ENCODE measurements around the gene YDJC. TPM values are rescaled to one million over a fixed set of nuclear protein-coding genes. Genes with fewer than 3 reads are reported as not detected.

The YDJC gene
- total and polyA plus RNA-seq, 2 of the 13 experiments (the other 11 are each of a cell fraction or from before 2014, with no cell fraction given) = 15.3 to 32.0 TPM

DNA sequence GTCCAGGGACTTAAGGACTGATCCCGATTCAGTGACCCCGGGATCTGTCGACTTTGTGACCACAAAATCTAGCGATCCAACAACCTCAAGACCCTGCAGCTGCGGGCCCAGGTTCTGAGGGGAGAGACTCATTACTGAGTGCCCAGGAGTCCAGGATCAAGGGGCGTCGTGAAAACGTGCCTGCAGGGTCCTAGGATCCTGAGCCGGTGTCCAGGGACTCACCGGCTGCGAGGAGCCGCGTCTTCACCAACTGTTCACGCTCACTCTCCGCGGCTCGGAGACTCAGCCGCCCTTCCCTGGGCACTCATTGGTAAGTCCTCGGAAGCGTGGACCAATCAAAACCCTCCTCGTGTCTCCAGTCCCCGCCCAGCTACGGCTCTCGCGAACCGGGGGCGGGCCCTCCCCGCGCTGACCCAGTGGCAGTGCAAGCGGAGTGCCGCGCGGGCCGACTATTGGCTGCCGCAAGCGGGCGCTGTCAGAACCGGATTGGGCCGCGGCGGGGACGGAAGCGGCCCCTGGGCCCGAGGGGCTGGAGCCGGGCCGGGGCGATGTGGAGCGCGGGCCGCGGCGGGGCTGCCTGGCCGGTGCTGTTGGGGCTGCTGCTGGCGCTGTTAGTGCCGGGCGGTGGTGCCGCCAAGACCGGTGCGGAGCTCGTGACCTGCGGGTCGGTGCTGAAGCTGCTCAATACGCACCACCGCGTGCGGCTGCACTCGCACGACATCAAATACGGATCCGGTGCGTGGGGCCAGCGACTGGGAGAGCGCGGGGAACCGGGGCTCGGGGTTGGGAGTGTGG lies 12.2 kb upstream of the YDJC start, which contains the start of gene SDF2L1 (continued):
- TF ChIP-seq, protein P1, sequence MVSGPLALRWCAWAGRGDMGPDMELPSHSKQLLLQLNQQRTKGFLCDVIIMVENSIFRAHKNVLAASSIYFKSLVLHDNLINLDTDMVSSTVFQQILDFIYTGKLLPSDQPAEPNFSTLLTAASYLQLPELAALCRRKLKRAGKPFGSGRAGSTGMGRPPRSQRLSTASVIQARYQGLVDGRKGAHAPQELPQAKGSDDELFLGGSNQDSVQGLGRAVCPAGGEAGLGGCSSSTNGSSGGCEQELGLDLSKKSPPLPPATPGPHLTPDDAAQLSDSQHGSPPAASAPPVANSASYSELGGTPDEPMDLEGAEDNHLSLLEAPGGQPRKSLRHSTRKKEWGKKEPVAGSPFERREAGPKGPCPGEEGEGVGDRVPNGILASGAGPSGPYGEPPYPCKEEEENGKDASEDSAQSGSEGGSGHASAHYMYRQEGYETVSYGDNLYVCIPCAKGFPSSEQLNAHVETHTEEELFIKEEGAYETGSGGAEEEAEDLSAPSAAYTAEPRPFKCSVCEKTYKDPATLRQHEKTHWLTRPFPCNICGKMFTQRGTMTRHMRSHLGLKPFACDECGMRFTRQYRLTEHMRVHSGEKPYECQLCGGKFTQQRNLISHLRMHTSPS (CRISPR knock-in tag; IDR thresholded peaks at IDR 0.05; ENCODE audit: low read depth) = no peak
- TF ChIP-seq, protein P2, sequence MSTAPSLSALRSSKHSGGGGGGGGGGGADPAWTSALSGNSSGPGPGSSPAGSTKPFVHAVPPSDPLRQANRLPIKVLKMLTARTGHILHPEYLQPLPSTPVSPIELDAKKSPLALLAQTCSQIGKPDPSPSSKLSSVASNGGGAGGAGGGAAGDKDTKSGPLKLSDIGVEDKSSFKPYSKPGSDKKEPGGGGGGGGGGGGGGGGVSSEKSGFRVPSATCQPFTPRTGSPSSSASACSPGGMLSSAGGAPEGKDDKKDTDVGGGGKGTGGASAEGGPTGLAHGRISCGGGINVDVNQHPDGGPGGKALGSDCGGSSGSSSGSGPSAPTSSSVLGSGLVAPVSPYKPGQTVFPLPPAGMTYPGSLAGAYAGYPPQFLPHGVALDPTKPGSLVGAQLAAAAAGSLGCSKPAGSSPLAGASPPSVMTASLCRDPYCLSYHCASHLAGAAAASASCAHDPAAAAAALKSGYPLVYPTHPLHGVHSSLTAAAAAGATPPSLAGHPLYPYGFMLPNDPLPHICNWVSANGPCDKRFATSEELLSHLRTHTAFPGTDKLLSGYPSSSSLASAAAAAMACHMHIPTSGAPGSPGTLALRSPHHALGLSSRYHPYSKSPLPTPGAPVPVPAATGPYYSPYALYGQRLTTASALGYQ (CRISPR knock-in tag; IDR thresholded peaks at IDR 0.05) = no peak
- TF ChIP-seq ERF (CRISPR knock-in tag; IDR thresholded peaks at IDR 0.05) (0 out of 2 replicates have a peak, but pooled peaks have one; percentile 33), PAWR (CRISPR knock-in tag; IDR thresholded peaks at IDR 0.05; ENCODE audit: borderline replicate concordance) (no peak), ZNF451 (CRISPR knock-in tag; IDR thresholded peaks at IDR 0.05) (no peak), XRCC5 (optimal IDR thresholded peaks at IDR 0.05; ENCODE audit: low read length) (peak; percentile 18), ZNF772 (CRISPR knock-in tag; IDR thresholded peaks at IDR 0.05) (0 out of 2 replicates have a peak, but pooled peaks have one; percentile 16), SP2 (CRISPR knock-in tag; IDR thresholded peaks at IDR 0.05) (peak; percentile 95), ZNF768 (CRISPR knock-in tag; IDR thresholded peaks at IDR 0.05) (0 out of 2 replicates have a peak, but pooled peaks have one; percentile 4), ASH2L (IDR thresholded peaks at IDR 0.05; ENCODE audit: insufficient read length, low read depth, low read length) (peak; percentile 70), POLR2A (IDR thresholded peaks at IDR 0.05; ENCODE audit: insufficient read depth in 1 of 2, low read depth in 2 of 2, low read length in 2 of 2) (peak; percentile 91 to 96), FOXA3 (CRISPR knock-in tag; IDR thresholded peaks at IDR 0.05) (no peak), TBL1XR1 (IDR thresholded peaks at IDR 0.05; ENCODE audit: borderline replicate concordance, low read length, partially characterized antibody) (peak; percentile 22), CHD4 (IDR thresholded peaks at IDR 0.05; ENCODE audit: borderline replicate concordance, low read length) (peak; percentile 57; the same call in 1 of the 2 replicates), JDP2 (CRISPR knock-in tag; IDR thresholded peaks at IDR 0.05; ENCODE audit: borderline replicate concordance) (no peak), ZSCAN29 (CRISPR knock-in tag; conservative IDR thresholded peaks at IDR 0.05) (peak; percentile 86), ZNF546 (CRISPR knock-in tag; conservative IDR thresholded peaks at IDR 0.05) (no peak; the same call in 1 of the 2 replicates)
- TF ChIP-seq, protein P3, sequence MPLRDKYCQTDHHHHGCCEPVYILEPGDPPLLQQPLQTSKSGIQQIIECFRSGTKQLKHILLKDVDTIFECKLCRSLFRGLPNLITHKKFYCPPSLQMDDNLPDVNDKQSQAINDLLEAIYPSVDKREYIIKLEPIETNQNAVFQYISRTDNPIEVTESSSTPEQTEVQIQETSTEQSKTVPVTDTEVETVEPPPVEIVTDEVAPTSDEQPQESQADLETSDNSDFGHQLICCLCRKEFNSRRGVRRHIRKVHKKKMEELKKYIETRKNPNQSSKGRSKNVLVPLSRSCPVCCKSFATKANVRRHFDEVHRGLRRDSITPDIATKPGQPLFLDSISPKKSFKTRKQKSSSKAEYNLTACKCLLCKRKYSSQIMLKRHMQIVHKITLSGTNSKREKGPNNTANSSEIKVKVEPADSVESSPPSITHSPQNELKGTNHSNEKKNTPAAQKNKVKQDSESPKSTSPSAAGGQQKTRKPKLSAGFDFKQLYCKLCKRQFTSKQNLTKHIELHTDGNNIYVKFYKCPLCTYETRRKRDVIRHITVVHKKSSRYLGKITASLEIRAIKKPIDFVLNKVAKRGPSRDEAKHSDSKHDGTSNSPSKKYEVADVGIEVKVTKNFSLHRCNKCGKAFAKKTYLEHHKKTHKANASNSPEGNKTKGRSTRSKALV (CRISPR knock-in tag; IDR thresholded peaks at IDR 0.05) = 0 out of 2 replicates have a peak, but pooled peaks have one; percentile 4
- TF ChIP-seq, protein P4, sequence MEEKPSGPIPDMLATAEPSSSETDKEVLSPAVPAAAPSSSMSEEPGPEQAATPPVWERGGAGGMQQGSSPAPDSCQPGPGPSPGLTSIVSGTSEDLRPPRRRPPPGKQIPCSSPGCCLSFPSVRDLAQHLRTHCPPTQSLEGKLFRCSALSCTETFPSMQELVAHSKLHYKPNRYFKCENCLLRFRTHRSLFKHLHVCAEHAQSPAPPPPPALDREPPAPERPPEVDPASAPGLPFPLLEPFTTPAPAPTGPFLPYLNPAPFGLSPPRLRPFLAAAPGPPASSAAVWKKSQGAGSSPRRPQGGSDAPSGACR (CRISPR knock-in tag; IDR thresholded peaks at IDR 0.05) = no peak
- TF ChIP-seq, protein P5, sequence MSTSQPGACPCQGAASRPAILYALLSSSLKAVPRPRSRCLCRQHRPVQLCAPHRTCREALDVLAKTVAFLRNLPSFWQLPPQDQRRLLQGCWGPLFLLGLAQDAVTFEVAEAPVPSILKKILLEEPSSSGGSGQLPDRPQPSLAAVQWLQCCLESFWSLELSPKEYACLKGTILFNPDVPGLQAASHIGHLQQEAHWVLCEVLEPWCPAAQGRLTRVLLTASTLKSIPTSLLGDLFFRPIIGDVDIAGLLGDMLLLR (CRISPR knock-in tag; IDR thresholded peaks at IDR 0.05) = peak; percentile 29; the same call in 1 of the 2 replicates
- TF ChIP-seq, protein P6, sequence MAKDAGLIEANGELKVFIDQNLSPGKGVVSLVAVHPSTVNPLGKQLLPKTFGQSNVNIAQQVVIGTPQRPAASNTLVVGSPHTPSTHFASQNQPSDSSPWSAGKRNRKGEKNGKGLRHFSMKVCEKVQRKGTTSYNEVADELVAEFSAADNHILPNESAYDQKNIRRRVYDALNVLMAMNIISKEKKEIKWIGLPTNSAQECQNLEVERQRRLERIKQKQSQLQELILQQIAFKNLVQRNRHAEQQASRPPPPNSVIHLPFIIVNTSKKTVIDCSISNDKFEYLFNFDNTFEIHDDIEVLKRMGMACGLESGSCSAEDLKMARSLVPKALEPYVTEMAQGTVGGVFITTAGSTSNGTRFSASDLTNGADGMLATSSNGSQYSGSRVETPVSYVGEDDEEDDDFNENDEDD (CRISPR knock-in tag; IDR thresholded peaks at IDR 0.05; ENCODE audit: borderline replicate concordance) = peak; percentile 90; the same call in 1 of the 2 replicates
